GM12891 (cell line): ENCODE results near the gene WFDC13. TPM values are rescaled to one million over a fixed set of nuclear protein-coding genes. Genes with fewer than 3 reads are reported as not detected.
A peak's percentile ranks its signal among the peaks of the same experiment; 100 is the strongest.
"Not testable (repeated sequence)": the region's sequence is repeated elsewhere in the genome, so short reads cannot be mapped to it uniquely, and the experiment has no call there.

ENCODE experiments used
- DNase-seq: peaks from one replicate; pipeline ENCODE4 v3.0.0; 2011; ENCODE audit warnings: low spot score; ENCODE audit not compliant: insufficient read length
- FAIRE-seq: peaks from 2 replicates; lab custom pipeline; 2011; peaks lifted over from hg19 to GRCh38; lab: Jason Lieb, UNC
- PAX5 ChIP-seq: IDR thresholded peaks from 2 replicates; pipeline ENCODE4 v1.6.1; 2011; ENCODE audit warnings: low read length, moderate library complexity, mild to moderate bottlenecking; ENCODE audit not compliant: insufficient read depth, severe bottlenecking
- POLR2A ChIP-seq: IDR thresholded peaks from 2 replicates; pipeline ENCODE4 v1.6.1; 2011; ENCODE audit warnings: low read depth, low read length, control low read depth
- POLR2AphosphoS5 ChIP-seq: IDR thresholded peaks from 2 replicates; pipeline ENCODE4 v1.6.1; 2011; ENCODE audit warnings: low read depth, low read length, control low read depth
- POU2F2 ChIP-seq: IDR thresholded peaks from 2 replicates; pipeline ENCODE4 v1.6.1; 2011; ENCODE audit warnings: low read depth, mild to moderate bottlenecking, control low read depth, low read length, moderate library complexity
- SPI1 ChIP-seq: IDR thresholded peaks from 2 replicates; pipeline ENCODE4 v1.6.1; 2011; ENCODE audit warnings: low read depth, low read length, control low read depth
- TAF1 ChIP-seq: IDR thresholded peaks from 2 replicates; pipeline ENCODE4 v1.6.1; 2011; ENCODE audit warnings: low read depth, low read length, control low read depth
- polyA plus RNA-seq: library from polyadenylated mRNA; unstranded; fragments of >200 nt; gene quantifications from one replicate; pipeline ENCODE4 v1.2.1, GENCODE V29; 2012; ENCODE audit warnings: low read depth, missing spikeins, inconsistent platforms; ENCODE audit not compliant: missing spikeins

The WFDC13 gene, protein sequence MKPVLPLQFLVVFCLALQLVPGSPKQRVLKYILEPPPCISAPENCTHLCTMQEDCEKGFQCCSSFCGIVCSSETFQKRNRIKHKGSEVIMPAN
- polyA plus RNA-seq, result not detected

DNA sequence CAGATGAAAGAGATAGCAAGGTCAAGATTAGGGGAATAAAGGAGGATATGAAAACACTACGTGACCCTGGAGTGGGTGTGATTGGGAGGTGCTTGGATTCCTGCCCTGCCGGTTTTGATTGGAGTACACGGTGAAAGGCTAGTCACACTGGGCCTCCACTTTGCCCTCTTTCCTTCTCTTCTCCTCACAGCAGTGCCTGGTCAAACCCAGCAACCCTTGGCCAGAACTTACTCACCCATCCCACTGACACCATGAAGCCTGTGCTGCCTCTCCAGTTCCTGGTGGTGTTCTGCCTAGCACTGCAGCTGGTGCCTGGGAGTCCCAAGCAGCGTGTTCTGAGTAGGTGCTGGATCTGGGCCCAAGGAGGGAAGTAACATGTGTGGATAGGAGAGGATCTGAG, at the start of gene WFDC13:
WFDC13 (plus strand) TSS at position 166 of the 400 bp plus-strand sequence; CDS start at position 252, 86 bp downstream.
- DNase-seq, result no peak
- no peak for FAIRE-seq
- TF ChIP-seq SPI1, result no peak
- no peak for TF ChIP-seq PAX5
- no peak for TF ChIP-seq POLR2AphosphoS5
- no peak for TF ChIP-seq POU2F2
- TF ChIP-seq TAF1, result no peak
- TF ChIP-seq POLR2A, result no peak

DNA sequence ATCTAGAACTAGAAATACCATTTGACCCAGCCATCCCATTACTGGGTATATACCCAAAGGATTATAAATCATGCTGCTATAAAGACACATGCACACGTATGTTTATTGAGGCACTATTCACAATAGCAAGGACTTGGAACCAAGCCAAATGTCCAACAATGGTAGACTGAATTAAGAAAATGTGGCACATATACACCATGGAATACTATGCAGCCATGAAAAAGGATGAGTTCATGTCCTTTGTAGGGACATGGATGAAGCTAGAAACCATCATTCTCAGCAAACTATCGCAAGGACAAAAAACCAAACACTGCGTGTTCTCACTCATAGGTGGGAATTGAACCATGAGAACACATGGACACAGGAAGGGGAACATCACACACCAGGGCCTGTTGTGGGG, 44.8 kb upstream of the WFDC13 start:
- FAIRE-seq, DNase-seq: not testable (repeated sequence)

- TF ChIP-seq POLR2A (no peak), TAF1 (no peak), POU2F2 (no peak), PAX5 (no peak), SPI1 (no peak)
- DNase-seq (no peak), FAIRE-seq (no peak)
Observed at GRCh38 chr20:45670139-45670538, 31.7 kb upstream of the WFDC13 start, which contains the start of gene WFDC11. Gene WFDC11, minus strand, starts transcription at chr20:45670239. Its CDS starts 19,639 bp downstream, at chr20:45650600.

DNA sequence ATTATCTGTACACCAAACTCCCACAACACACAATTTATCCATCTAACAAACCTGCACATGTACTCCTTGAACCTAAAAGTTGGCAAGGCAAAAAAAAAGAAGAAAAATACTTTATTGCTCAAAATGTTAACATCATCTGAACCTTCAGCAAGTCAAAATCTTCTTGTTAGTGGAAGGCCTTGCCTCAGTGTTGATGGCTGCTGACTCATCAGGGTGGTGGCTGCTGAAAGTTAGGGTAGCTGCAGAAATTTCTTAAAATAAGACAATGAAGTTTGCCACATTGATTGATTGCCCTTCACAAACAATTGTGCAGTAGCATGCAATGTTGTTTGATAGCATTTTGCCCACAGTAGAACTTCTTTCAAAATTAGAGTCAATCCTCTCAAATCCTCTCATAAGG, 29.1 kb upstream of the WFDC13 start:
- no peak for TF ChIP-seq POLR2AphosphoS5
- no peak for TF ChIP-seq SPI1
- no peak for TF ChIP-seq POLR2A
- TF ChIP-seq POU2F2, result no peak
- TF ChIP-seq PAX5, result no peak
- TF ChIP-seq TAF1, result no peak
- FAIRE-seq, result no peak

DNA sequence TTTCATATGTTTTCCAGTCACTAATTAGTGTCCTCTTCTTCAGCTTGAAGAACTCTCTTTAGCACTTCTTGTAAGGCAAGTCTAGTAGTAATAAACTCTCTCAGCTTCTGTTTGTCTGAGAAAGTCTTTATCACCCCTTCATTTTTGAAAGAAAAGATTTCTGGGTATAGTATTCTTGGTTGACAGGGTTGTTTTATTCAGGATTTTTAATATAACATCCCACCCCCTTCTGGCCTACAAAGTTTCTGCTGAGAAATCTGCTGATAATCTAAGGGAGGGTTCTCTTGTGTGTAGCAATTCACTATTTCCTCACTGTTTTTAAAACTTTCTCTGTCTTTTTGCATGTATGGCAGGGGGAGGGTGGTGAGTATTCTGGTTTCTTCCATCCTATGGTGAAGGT, 22.2 kb upstream of the WFDC13 start:
- no peak for TF ChIP-seq POLR2AphosphoS5
- TF ChIP-seq TAF1, result no peak
- no peak for TF ChIP-seq POU2F2
- TF ChIP-seq SPI1, result no peak
- TF ChIP-seq PAX5, result no peak
- no peak for TF ChIP-seq POLR2A
- FAIRE-seq (no peak), DNase-seq (no peak)

More for the DNA sequence above, 29.1 kb upstream of the WFDC13 start:
- DNase-seq, result no peak

DNA sequence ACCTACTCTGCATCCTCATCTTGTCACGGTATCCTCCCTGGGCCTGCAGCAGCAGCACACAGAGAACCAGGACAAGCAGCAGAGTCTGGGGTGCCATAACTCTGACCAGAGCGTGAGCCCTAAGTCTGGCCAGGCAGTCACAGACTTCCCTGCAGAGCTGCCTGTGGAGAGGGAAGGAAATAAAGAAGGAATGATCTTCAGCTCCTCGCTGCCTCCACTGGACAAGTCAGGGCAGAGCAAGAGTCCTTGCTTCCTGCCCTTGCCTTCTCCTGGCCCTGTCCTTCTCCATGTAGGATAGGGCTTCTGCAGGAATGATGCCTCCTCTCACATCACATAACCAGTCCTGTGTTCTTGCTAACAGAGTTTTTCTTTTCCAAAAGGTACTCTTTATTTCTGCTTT, 15.9 kb upstream of the WFDC13 start:
- DNase-seq (no peak), FAIRE-seq (no peak)
- TF ChIP-seq POLR2A (no peak), POU2F2 (no peak), POLR2AphosphoS5 (no peak), SPI1 (no peak)

- not testable (repeated sequence) for FAIRE-seq, DNase-seq
Observed at GRCh38 chr20:45693346-45693745, 8.5 kb upstream of the WFDC13 start.

GRCh38 chr20:45695496-45695895, 6.3 kb upstream of the WFDC13 start:
- no peak for FAIRE-seq

GRCh38 chr20:45701104-45701503, 734 bp upstream of the WFDC13 start:
- DNase-seq, result no peak
- TF ChIP-seq POLR2AphosphoS5, result no peak
- peak; percentile 92 for TF ChIP-seq SPI1
- no peak for FAIRE-seq

More at GRCh38 chr20:45695496-45695895, 6.3 kb upstream of the WFDC13 start:
- no peak for DNase-seq
- TF ChIP-seq PAX5 (no peak), POLR2AphosphoS5 (no peak), POLR2A (no peak), SPI1 (no peak), TAF1 (no peak), POU2F2 (no peak)

- no peak for DNase-seq
- no peak for FAIRE-seq
- no peak for TF ChIP-seq POLR2A
- no peak for TF ChIP-seq POLR2AphosphoS5
- no peak for TF ChIP-seq SPI1
- no peak for TF ChIP-seq TAF1
- TF ChIP-seq PAX5, result no peak
- TF ChIP-seq POU2F2, result no peak
Observed at GRCh38 chr20:45704969-45705637, 3.3 kb downstream of the WFDC13 start, which contains the start of gene WFDC10B. Gene WFDC10B, minus strand, starts transcription at chr20:45705019. Its CDS starts 19,027 bp downstream, at chr20:45685992.

- not testable (repeated sequence) for FAIRE-seq, DNase-seq
Observed at GRCh38 chr20:45716141-45716688, 14.4 kb downstream of the WFDC13 start.
